Right atrium auricular region (tissue), 2 donors: ENCODE measurements around the gene DLGAP4. TPM values are rescaled to one million over a fixed set of nuclear protein-coding genes. Genes with fewer than 3 reads are reported as not detected.
A peak's percentile ranks its signal among the peaks of the same experiment; 100 is the strongest.

Source experiments
- DNase-seq: peaks from one replicate; pipeline ENCODE4 v3.0.0-alpha.2; 2019; ENCODE audit warnings: low spot score
- H3K27ac ChIP-seq, 2 donors: fragments of 200-600 bp; sonication (generic); 1 replicate in 1 of 2; 2 replicates in 1 of 2; pipeline ENCODE4 v1.5.1; 2016 to 2019
- H3K27me3 ChIP-seq, 2 donors: fragments of 200-600 bp; sonication (generic); one replicate each; pipeline versions ENCODE4 v1.5.1 to v1.6.0; 2017 to 2019
- H3K36me3 ChIP-seq: fragments of 200-600 bp; sonication (generic); one replicate; pipeline ENCODE4 v1.5.1; 2016
- H3K4me1 ChIP-seq, 2 donors: fragments of 200-600 bp; sonication (generic); one replicate each; pipeline versions ENCODE4 v1.5.1 to v1.6.0; 2017 to 2019
- H3K4me3 ChIP-seq, 2 donors: fragments of 200-600 bp; sonication (generic); 1 replicate in 1 of 2; 2 replicates in 1 of 2; pipeline ENCODE4 v1.5.1; 2017 to 2019; ENCODE audit warnings: mild to moderate bottlenecking in 1 of 2, moderate library complexity in 1 of 2
- H3K9me3 ChIP-seq, 2 donors: fragments of 200-600 bp; sonication (generic); one replicate each; pipeline ENCODE4 v1.5.1; 2019
- total RNA-seq, 2 donors: library from RNA; depleted of rRNA; stranded (reverse); fragments of >200 nt; gene quantifications; one replicate each; pipeline ENCODE4 v1.1.0, GENCODE V29; 2016
- TF ChIP-seq, protein P1 (sequence below), 2 donors: fragments of 200-600 bp; sonication (generic); IDR thresholded peaks; one replicate each; pipeline ENCODE4 v1.5.1; 2019; ENCODE audit warnings: antibody characterized with exemption in 2 of 2

DLGAP4 gene
- total RNA-seq, 2 donors from 2014 or later, result 30.0 to 50.2 TPM

- Histone ChIP-seq H3K9me3 (no peaks in the 10 kb centered on the region), H3K36me3 (no peaks in the 10 kb centered on the region), H3K4me1 (peaks cover 0 to 91% of the 10 kb centered on the region in 2 donors), H3K4me3 (no peak overlapping the region), H3K27me3 (no peaks in the 10 kb centered on the region), H3K27ac (peak overlapping the region; percentile 84 to 85)
- DNase-seq, result no peak
- TF ChIP-seq, protein P1, sequence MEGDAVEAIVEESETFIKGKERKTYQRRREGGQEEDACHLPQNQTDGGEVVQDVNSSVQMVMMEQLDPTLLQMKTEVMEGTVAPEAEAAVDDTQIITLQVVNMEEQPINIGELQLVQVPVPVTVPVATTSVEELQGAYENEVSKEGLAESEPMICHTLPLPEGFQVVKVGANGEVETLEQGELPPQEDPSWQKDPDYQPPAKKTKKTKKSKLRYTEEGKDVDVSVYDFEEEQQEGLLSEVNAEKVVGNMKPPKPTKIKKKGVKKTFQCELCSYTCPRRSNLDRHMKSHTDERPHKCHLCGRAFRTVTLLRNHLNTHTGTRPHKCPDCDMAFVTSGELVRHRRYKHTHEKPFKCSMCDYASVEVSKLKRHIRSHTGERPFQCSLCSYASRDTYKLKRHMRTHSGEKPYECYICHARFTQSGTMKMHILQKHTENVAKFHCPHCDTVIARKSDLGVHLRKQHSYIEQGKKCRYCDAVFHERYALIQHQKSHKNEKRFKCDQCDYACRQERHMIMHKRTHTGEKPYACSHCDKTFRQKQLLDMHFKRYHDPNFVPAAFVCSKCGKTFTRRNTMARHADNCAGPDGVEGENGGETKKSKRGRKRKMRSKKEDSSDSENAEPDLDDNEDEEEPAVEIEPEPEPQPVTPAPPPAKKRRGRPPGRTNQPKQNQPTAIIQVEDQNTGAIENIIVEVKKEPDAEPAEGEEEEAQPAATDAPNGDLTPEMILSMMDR (IDR thresholded peaks at IDR 0.05), result no peak
These were observed 178.0 kb downstream of the DLGAP4 start for GRCh38 chr20:36483919-36484808.

DNA sequence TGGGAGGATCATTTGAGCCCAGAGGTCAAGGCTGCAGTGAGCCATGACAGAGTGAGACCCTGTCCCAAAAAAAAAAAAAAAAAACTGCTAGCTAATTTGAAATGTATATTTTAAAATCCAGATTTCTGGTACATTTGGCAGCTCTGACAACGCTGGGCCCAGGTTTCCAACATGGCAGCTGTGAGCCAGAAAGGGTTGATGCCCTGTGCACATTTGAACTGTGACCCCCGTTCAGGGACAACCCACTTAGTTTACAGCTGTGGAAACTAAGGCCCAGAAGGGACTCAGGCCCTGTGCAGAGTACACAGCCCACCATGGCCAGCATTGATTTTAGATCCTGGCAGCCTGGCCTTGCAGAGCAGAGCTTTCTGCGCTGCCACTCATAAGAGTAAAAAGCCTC is 179.1 kb downstream of the DLGAP4 start:
- Histone ChIP-seq H3K36me3 (no peaks in the 10 kb centered on the region), H3K27ac (no peak overlapping the region), H3K4me3 (no peak overlapping the region), H3K9me3 (no peaks in the 10 kb centered on the region), H3K4me1 (peaks cover 0 to 89% of the 10 kb centered on the region in 2 donors), H3K27me3 (no peaks in the 10 kb centered on the region)
- TF ChIP-seq, protein P1 (IDR thresholded peaks at IDR 0.05), result no peak
- DNase-seq, result no peak

- peaks cover 0 to 89% of the 10 kb centered on the region in 2 donors for H3K4me1 ChIP-seq
- H3K27me3 ChIP-seq, result no peaks in the 10 kb centered on the region
These were observed 180.9 kb downstream of the DLGAP4 start for GRCh38 chr20:36487069-36487468.

GRCh38 chr20:36490191-36490590 is 184.1 kb downstream of the DLGAP4 start:
- H3K36me3 ChIP-seq, result no peaks in the 10 kb centered on the region
- no peaks in the 10 kb centered on the region for H3K9me3 ChIP-seq
- no peaks in the 10 kb centered on the region for H3K27me3 ChIP-seq
- no peak for DNase-seq
- no peak overlapping the region for H3K27ac ChIP-seq
- TF ChIP-seq, protein P1 (IDR thresholded peaks at IDR 0.05), result no peak
- H3K4me3 ChIP-seq, result no peak overlapping the region
- peaks cover 0 to 88% of the 10 kb centered on the region in 2 donors for H3K4me1 ChIP-seq

More at GRCh38 chr20:36487069-36487468, 180.9 kb downstream of the DLGAP4 start:
- DNase-seq, result no peak
- H3K36me3 ChIP-seq, result no peaks in the 10 kb centered on the region
- H3K27ac ChIP-seq, result peak overlapping the region in 1 of 2 donors; percentile 5
- TF ChIP-seq, protein P1 (IDR thresholded peaks at IDR 0.05), result no peak
- no peak overlapping the region for H3K4me3 ChIP-seq
- no peaks in the 10 kb centered on the region for H3K9me3 ChIP-seq

GRCh38 chr20:36491901-36492617 is 185.9 kb downstream of the DLGAP4 start:
- Histone ChIP-seq H3K4me3 (no peak overlapping the region), H3K36me3 (peaks cover 11% of the 10 kb centered on the region), H3K27ac (peak overlapping the region; percentile 32 to 77), H3K9me3 (no peaks in the 10 kb centered on the region), H3K27me3 (no peaks in the 10 kb centered on the region), H3K4me1 (peaks cover 0 to 87% of the 10 kb centered on the region in 2 donors)
- DNase-seq, result no peak
- TF ChIP-seq, protein P1 (IDR thresholded peaks at IDR 0.05), result no peak
